HG03378 (cell line): ENCODE data around the gene KRTAP5-3.
A peak's percentile ranks its signal among the peaks of the same experiment; 100 is the strongest.
"Not testable (repeated sequence)": the region's sequence is repeated elsewhere in the genome, so short reads cannot be mapped to it uniquely, and the experiment has no call there.

Experiments used
- ATAC-seq: cut with Tn5 transposase; IDR thresholded peaks from one replicate; pipeline ENCODE4 v1.9.1; 2021; ENCODE audit warnings: mild to moderate bottlenecking, moderate library complexity; ENCODE audit not compliant: unreplicated experiment

The KRTAP5-3 gene

DNA sequence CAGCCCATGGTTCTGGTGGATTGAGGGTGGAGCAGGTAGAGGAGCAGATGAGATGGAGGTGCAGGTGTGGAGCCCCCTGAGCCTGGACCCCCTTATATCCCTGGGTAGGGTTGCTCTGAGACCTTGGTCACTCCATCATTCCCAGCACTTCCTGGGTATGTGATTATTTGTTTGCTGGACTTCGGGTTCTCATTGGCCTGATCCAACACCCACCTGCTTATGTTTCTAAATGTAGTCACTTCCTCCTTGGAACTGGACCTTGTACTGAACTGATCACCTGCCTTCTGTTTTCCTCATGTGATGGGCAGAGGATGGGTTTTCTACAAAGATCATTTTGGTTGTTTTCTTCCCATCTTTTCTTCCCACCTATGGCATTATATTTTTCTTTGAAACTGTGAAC lies 13.8 kb upstream of the KRTAP5-3 start, which contains the start of gene KRTAP5-4:
Gene KRTAP5-4, minus strand, starts transcription at position 53 of the 400 bp plus-strand sequence. Its CDS starts 45 bp downstream, at position 8.
- ATAC-seq = no peak

DNA sequence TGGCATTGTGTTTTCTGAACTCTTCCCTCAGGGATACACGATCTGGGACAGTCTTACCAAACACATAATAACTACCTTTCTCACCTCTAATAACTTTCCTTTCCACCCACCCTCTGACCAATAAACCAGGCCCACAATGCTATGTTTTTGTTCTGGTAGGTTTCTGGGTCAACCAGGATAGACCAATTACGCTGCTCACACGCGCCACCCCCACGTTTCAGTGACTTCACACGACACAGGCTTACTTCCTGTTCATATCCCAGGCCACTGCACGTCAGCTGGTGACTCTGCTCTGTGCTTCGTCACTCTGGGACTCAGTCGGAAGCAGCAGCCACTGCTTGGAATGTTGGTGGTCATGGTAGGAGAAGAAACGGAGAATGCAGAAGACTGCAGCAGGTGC lies 11.2 kb upstream of the KRTAP5-3 start:
- ATAC-seq = no peak

DNA sequence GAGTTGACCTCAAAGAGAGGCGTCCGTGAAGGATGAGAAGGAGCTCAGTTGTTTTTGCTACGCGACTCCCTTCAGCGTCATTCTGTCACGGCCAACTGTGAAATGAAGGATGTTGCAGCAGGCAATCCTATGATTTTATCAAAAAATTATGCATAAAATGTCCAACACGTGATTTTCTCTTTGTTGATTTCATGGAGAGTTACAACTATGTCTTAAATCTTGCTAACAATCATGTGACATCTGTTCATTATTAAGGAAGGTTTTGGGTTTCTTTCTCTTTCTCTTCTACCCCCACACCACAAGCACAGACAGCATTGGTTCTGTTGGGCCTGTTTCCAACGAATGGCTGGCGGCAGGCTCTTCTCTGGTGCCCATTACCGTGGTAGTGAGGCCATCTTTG lies 10.0 kb upstream of the KRTAP5-3 start:
- ATAC-seq = no peak

DNA sequence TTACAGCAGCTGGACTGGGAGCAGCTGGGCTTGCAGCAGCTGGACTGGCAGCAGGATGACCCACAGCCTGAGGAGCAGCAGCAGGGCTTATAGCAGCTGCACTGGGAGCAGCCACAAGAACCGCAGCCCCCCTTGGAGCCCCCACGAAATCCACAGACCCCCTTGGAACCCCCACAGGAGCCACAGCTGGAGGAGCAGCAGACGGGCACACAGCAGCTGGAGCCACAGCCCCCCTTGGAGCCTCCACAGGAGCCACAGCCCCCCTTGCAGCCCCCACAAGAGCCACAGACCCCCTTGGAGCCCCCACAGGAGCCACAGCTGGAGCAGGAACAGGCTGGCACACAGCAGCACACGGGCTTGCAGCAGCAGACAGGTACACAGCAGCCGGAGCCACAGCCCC lies 362 bp downstream of the KRTAP5-3 start:
- not testable (repeated sequence) for ATAC-seq

DNA sequence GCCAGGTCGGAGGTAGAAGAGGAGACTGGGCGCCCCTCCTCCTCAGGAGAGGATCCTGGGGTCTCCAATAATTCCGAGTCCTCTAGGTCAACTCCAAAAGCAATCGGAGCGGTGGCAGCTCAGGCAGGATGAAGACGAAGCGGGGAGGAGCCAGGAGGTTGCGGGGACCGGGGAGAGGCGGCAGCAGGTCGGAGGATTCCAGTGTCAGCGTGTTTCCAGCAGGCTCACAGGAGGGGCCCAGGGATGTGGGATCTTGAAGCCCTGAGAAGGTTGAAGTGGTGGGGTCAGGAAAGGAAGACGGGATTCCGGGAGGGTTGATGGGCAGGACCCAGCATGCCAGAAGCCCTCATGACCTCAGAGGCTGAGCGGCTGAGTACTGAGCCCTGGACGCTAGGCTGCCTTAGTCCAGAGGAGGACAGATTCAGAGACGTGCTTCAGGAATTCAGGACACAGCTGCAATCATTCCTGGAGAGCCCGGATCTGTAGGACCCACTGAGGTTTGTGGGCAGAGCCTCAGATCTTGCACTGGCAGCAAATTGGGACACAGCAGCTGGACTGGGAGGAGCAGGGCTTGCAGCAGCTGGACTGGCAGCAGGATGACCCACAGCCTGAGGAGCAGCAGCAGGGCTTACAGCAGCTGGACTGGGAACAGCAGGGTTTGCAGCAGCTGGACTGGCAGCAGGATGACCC lies 962 bp downstream of the KRTAP5-3 start:
- not testable (repeated sequence) for ATAC-seq

DNA sequence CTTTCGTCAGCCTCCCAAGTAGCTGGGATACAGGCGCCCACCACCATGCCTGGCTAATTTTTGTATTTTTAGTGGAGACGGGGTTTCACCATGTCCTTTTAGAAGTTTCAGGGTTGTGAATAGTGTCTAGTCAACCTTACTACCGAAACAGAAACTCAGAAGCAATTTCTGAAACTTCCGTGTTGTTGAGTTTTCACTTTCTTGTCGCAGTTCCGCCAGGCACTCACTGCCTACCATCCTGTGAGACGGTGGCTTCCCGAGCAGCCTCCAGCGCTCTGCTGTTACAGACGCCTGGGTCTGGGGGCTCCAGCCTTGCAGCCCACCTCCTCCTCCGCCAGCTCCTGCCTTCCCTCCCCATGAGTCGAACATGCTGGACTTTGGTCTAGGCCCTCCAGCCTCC lies 2.3 kb downstream of the KRTAP5-3 start:
- ATAC-seq = peak; percentile 75

DNA sequence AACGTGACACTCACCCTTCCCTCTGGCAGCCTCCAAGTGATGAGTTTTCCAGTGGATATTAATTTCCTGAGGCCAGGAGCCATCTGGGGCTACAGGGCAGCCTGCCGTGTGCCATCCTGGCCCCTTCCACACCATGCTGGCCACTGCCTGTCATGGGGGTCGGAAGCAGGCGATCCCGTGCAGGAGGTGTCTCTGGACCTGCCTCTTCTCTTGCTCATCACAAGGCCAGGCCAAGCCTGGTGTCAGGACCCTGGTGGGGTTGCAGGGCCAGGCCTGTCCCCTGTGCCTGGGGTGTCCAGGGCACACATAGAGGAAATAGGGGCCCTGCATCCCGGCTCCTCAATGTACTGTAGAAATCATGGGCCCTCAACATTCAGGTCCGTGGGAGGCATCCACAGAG lies 3.6 kb downstream of the KRTAP5-3 start:
- no peak for ATAC-seq

DNA sequence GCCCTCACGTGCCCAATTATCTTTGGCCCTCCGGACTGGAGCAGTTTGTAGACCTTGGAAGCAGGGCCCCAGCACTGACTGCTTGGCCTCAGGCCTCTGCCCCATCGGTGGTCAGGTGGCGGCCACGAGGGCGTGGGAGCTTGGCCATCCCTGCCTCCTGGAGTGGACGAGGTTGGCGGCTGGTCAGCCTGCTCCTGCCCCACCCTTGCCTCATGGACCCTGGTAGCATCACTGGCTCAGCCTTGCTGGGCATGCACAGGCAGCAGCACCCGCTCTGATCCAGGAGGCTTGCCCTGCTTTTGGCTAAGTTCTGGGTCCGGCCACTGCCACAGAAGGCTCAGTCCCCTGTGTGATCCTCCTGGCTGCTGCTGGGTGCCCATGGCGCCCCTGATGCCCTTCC lies 4.1 kb downstream of the KRTAP5-3 start:
- no peak for ATAC-seq

DNA sequence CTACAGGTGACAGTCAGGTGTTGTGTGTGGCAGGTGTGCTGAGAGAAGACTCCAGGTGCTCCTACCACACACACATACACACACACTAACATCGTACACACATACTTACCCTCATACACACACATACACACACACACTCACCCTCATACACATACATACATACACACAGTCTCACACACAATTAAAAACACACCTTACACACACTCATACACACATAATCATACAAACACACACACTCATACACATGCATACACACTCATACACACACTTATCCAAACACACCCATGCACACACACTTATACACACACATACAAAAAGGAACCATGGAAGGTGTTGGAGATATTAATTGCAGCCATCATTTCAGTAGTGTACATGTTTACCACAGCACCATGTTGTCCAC lies 4.6 kb downstream of the KRTAP5-3 start:
- ATAC-seq = no peak

DNA sequence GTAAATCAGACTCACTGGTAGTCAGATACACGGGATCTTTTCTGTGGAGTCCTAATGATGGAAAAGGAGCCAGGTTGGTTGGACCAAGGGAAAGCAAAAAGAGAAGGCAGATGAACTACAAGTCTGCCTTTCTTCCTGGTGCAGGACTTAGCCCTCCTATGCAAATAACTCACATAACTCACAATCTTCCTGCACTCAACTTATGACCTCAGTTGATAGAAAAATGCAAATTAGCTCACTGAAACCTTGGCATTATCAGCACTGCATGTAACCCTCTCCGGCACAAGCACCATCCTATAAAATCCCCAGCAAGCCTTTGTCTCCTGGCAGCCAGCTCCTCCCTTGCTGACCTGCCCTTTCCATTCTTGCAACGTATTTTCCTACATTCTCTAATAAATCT lies 6.6 kb downstream of the KRTAP5-3 start:
- not testable (repeated sequence) for ATAC-seq

DNA sequence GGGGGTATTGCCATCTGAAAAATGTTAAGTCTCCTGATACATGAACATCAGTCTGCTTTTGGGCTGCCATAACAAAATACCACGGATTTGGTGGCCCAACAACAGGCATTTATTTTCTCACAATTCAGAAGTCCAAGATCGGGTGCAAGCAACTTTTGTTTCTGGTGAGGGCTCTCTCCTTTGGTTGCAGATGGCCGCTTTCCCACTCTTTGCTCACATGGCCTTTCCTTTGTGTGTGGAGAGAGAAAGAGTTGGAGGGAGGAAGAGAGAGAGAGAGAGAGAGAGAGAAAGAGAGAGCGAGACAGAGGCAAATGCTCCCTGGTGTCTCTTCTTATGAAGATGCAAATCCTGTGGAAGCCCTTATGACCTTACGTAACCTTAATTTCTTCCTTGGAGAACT lies 7.6 kb downstream of the KRTAP5-3 start:
- ATAC-seq = no peak

DNA sequence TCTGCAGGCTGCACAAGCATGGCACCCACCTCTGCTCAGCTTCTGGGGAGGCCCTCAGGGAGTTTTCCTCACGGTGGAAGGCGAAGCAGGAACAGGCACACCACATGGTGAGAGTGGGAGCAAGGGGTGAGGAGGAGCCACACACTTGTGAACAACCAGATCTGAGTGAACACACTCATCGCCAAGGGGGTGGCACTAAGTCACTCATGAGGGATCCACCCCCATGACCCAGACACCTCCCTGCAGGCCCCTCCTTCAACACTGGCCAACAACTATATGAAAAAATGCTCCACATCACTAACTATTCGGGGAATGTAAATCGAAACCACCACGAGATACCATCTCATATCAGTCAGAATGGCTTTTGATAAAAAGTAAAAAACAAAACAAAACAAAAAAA lies 9.4 kb downstream of the KRTAP5-3 start:
- ATAC-seq = no peak

DNA sequence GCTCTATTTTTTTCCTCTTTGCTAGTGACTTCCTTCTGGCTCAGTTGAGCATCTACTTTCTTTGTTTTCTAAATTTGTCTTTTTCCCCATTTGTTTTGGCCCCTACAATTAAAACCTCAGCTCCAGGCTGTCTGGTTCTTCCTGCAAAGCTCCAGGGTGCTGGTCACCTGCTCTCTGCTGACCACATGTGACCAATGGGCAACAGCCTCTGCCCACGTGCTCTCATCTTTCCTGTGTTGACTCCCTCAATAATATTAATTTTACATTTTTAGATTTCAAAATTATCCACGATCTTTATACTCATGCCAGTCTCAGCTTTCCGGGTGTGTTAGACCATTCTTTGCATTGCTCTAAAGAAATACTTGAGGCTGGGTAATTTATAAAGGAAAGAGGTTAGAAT lies 9.9 kb downstream of the KRTAP5-3 start:
- not testable (repeated sequence) for ATAC-seq

DNA sequence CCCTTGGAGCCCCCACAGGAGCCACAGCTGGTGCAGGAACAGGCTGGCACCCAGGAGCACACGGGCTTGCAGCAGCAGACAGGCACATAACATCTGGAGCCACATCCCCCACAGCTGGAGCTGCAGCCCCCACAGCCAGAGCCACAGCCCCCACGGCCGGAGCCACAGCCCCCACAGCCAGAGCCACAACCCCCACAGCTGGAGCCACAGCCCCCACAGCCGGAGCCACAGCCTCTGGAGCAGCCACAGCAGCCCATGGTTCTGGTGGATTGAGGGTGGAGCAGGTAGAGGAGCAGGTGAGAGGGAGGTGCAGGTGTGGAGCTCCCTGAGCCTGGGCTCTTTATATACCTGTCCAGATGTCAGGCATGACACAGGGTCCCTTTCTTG lies 10.3 kb downstream of the KRTAP5-3 start, which contains the start of gene KRTAP5-2:
Gene KRTAP5-2, minus strand, starts transcription at position 301 of the 387 bp plus-strand sequence. Its CDS starts 44 bp downstream, at position 257.
- ATAC-seq = no peak

DNA sequence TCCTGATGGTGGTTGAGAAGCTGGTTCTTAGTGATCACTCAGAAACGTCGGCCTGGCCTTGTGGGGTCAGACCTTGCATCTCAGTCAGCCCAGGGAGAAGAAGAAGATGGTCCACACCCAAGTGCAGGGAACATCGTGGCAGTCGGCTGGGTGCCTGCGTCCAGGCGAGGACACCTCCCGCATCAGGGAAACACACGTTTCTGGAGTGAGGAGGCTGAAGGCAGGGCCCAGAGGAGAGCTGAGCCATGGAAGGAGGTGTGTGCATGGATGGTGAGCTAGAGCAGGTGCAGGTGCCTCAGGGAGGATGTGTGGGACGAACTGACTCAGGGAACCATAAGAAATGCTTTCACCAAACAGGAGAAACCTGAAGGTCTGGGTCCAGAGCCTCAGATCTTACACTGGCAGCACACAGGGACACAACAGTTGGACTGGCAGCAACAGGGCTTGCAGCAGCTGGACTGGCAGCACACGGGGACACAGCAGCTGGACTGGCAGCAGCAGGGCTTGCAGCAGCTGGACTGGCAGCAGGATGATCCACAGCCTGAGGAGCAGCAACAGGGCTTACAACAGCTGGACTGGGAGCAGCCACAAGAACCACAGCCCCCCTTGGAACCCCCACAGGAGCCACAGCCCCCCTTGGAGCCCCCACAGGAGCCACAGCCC lies 10.8 kb downstream of the KRTAP5-3 start:
- ATAC-seq = no peak

DNA sequence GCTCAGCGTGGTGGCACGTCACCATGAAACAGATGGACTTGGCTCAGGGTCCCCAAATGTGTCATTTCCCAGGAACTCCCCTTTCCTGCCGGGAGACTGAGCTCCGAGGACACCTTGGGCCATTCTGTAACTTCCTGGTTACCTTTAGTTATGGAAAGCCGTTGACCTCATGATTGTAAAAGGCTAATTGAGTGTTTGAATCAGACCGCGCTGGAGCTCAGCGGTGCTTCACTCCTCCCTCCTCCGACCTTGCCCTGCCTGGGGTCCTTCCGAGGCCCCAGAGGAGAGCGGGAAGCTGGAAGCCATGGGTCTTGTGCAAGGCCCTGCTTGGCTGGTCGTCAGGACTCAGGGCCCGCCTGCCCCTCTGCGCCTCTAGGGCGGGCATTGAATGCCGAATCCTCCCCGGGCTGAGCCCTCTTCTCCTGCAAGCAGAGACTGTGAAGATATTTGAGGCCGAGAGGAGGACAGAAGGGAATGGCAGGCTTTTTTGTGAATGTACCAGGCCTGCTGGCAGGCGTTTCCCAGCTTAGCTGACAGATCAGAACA lies 11.6 kb downstream of the KRTAP5-3 start:
- ATAC-seq = not testable (repeated sequence)

DNA sequence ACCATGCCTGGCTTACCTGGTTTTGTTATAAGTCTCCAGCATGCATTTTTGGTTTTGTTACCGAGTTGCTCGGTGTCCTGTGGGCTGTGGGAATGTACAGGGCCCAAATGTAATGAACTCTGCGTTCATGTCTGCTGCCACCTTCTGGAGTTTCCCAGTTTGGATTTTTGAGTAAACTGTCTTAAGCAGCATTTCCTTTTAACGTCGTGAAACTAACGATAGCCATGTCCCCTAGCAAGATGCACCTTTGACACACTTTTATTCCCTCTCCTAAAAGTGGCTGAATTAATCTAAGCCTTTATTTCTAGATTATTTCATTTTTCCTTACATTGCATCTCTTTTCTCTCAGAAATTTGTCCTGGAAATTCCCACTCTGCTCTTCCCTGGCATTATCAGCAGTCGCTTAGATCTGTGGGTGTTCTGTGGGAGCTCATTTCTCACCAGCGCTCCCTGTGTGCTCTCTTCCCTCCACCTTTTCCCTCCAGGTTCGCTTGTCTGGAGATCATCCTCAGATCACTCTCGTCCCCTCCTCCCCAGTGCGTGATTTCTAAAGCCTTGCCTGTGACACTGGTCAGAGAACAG lies 12.2 kb downstream of the KRTAP5-3 start:
- ATAC-seq = not testable (repeated sequence)

DNA sequence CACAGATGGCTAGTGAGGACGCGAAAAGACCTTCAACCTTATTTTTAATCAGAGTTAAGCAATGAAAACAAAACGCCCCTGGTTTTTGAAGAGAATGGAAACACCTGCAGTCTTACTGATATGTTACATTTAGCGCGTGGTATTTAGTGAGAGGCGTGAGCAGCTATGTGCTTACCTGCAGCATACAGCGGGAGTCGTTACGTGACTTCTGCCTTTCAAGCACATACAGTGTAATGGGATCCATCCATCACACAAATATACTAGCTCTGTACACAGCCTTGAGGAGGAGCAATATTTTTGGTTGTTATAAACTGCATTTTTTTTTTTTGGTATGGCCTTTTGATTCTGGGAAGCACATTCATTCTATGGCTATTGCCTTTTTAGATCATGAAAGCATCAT lies 15.6 kb downstream of the KRTAP5-3 start:
- ATAC-seq = no peak

DNA sequence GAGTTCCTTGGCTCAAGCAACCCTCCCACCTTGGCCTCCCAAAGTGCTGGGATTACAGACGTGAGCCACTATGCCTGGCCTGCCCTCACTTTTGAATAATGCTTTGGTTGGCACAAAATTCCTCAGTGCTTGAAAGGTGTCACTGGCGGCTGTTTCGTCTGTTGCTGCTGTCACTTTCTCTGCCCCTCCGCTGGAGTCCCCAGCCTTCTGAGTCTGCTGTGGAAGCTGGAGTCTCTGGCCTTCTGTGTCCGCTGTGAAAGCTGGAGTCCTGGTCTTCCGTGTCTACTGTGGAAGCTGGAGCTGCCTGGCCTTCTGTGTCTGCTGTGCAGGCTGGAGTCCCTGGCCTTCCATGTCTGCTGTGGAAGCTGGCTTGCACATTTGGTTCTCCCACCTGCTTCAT lies 18.3 kb downstream of the KRTAP5-3 start:
- ATAC-seq = no peak

DNA sequence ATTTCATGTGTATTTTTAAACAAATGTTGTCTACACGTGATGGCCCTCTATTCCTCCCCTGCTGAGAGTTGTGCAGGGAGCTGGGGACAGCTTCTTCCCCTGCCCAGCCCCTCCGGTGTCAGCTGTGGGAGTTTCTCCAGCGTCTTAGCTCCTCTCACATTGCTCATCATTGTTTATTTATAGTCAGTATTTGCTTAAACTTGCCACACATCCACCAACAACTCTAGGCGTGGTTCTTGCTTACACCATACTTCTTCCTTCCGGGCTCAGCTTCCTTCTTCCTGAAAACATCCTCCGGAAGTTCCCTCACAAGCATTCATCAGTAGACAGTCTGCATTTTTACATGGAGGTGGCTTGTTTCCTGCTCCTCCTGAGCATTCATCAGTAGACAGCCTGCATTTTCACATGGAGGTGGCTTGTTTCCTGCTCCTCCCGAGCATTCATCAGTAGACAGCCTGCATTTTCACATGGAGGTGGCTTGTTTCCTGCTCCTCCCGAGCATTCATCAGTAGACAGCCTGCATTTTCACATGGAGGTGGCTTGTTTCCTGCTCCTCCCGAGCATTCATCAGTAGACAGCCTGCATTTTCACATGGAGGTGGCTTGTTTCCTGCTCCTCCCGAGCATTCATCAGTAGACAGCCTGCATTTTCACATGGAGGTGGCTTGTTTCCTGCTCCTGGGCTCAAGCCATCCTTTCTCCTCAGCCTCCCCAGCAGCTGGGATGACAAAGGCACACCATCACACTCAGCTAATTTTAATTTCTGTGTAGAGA lies 18.9 kb downstream of the KRTAP5-3 start:
- not testable (repeated sequence) for ATAC-seq

DNA sequence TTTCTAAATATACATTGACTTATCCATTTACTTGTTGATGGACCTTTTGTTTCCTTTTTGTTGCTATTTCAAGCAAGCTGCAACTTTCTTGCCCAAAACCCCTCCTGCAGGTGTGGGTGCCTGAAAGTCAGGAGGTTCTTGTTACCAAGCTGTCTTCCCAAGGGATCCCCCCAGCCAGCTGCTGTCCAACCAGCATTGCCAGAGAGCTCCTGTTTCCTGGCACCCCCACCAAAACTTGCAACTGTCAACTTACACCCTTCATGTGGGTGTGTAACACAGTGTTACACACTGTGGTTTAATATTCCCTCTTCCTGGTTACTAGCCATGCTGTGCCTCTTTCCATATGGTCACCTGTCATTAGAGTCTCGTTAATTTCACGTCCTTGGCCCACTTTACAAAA lies 21.6 kb downstream of the KRTAP5-3 start:
- ATAC-seq = no peak
